Activated CD4-positive, alpha-beta T cell treated with anti-CD3 and anti-CD28 coated beads for 36 hours (primary cell): ENCODE data around the gene CRACR2B. TPM values are rescaled to one million over a fixed set of nuclear protein-coding genes. Genes with fewer than 3 reads are reported as not detected.

Experiments
- ATAC-seq: fragments of 200-7000 bp; cut with Tn5 transposase; one replicate; pipeline ENCODE4 v1.10.0; 2021; ENCODE audit warnings: mild to moderate bottlenecking, moderate library complexity
- CTCF ChIA-PET: fragments of 350-600 bp; sonication (Branson Sonifier 250); formaldehyde crosslinking; loops from one replicate; lab custom pipeline; 2021; ENCODE audit warnings: antibody characterized with exemption; lab: Charles Lee
- POLR2A ChIA-PET: fragments of 350-600 bp; sonication (Branson Sonifier 250); formaldehyde crosslinking; loops from one replicate; lab custom pipeline; 2021; ENCODE audit warnings: antibody characterized with exemption, inconsistent platforms; lab: Charles Lee
- DNase-seq: peaks from one replicate; pipeline ENCODE4 v3.0.0-alpha.2; 2020
- H3K27ac Mint-ChIP-seq: one replicate; pipeline ENCODE4 v1.8.0; 2021; ENCODE audit warnings: mixed read lengths
- H3K27me3 Mint-ChIP-seq: one replicate; pipeline ENCODE4 v1.8.0; 2021; ENCODE audit warnings: mixed read lengths
- H3K36me3 Mint-ChIP-seq: one replicate; pipeline ENCODE4 v1.8.0; 2021; ENCODE audit warnings: low read depth, mixed read lengths
- H3K4me1 Mint-ChIP-seq: one replicate; pipeline ENCODE4 v1.8.0; 2021; ENCODE audit warnings: mixed read lengths
- H3K4me3 Mint-ChIP-seq: one replicate; pipeline ENCODE4 v1.8.0; 2021; ENCODE audit warnings: mild to moderate bottlenecking, moderate library complexity, mixed read lengths
- H3K9me3 Mint-ChIP-seq: one replicate; pipeline ENCODE4 v1.8.0; 2021; ENCODE audit warnings: low read depth, mixed read lengths
- intact Hi-C, 2 experiments: fragments of 100-400 bp; cut with DNase I in 1 of 2; cut with micrococcal nuclease in 1 of 2; formaldehyde crosslinking; loops; one replicate each; pipeline versions ENCODE4 v1.14.2 to v1.15.1; 2022 to 2024; cut with DNase I, micrococcal nuclease
- total RNA-seq, 2 experiments: library from RNA; stranded (reverse); gene quantifications; one replicate each; pipeline ENCODE4 v1.2.3, GENCODE V29; 2021

Gene CRACR2B
- total RNA-seq, 2 experiments from 2014 or later: 0.33 to 0.50 TPM

DNA sequence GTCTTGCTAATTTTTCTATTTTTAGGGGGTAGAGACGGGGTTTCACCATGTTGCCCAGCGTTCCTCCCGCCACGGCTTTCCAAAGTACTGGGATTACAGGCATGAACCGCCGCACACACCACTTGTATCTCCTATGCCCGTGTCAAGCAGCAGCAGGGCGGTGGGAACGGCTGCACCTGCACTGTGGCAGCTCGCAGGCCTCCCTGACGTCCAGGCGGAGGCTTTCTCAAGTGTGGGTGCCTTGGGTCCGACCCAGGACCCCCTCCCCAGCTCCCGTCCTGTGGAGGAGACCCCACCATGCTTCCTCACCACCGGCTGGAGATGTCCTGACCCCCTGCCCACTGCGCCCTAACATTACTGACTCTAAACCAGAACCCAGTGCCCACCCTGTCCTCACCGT, 40.7 kb downstream of the CRACR2B start:
- intact Hi-C loops: no loop called here
- CTCF ChIA-PET: interaction anchor here (0.6 kb wide), 1 partner anchor 913 kb away, joined by 4 read pairs; no protein-coding TSS in a partner anchor
- no peaks in the 10 kb centered on the region for H3K27me3 Mint-ChIP-seq
- no peak for ATAC-seq
- H3K9me3 Mint-ChIP-seq: no peaks in the 10 kb centered on the region
- H3K27ac Mint-ChIP-seq: no peak overlapping the region
- H3K4me3 Mint-ChIP-seq: no peak overlapping the region
- DNase-seq: no peak
- no peaks in the 10 kb centered on the region for H3K4me1 Mint-ChIP-seq
- POLR2A ChIA-PET: no interaction called here
- H3K36me3 Mint-ChIP-seq: peaks cover under 1% of the 10 kb centered on the region

DNA sequence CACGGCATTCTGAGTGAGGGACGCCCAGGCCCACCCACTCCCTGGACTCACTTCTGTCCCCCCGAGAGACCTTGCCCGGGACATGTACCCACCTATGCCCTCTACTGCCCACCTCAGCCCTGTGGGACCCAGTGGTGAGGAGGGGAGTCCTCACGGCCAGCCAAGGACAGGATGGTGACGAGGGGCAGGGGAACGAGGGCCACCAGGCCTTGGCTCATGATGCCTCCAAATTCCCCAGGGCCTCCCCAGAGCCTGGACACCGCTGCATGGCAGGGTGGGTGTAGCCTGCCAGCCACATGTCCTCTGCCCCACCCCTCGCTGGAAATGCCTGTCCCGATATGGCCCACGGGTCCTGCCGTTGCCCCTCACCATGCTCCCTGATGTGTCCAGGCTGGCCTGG, 41.1 kb downstream of the CRACR2B start:
- no peak for ATAC-seq
- H3K4me3 Mint-ChIP-seq: no peak overlapping the region
- H3K9me3 Mint-ChIP-seq: no peaks in the 10 kb centered on the region
- ChIA-PET POLR2A (no interaction called here), CTCF (no interaction called here)
- H3K36me3 Mint-ChIP-seq: peaks cover 4% of the 10 kb centered on the region
- intact Hi-C loops: no loop called here
- H3K27ac Mint-ChIP-seq: no peak overlapping the region
- no peaks in the 10 kb centered on the region for H3K4me1 Mint-ChIP-seq
- DNase-seq: no peak
- H3K27me3 Mint-ChIP-seq: no peaks in the 10 kb centered on the region

GRCh38 chr11:869399-870126, 41.8 kb downstream of the CRACR2B start:
- Mint-ChIP-seq H3K4me1 (no peaks in the 10 kb centered on the region), H3K27ac (no peak overlapping the region), H3K36me3 (peaks cover 7% of the 10 kb centered on the region), H3K27me3 (no peaks in the 10 kb centered on the region), H3K9me3 (no peaks in the 10 kb centered on the region), H3K4me3 (no peak overlapping the region)
- intact Hi-C loops: no loop called here
- ATAC-seq (no peak), DNase-seq (no peak)
- POLR2A ChIA-PET: no interaction called here
- CTCF ChIA-PET: interaction anchor here (0.6 kb wide), 1 partner anchor 22 kb away, joined by 3 read pairs; no protein-coding TSS in a partner anchor

DNA sequence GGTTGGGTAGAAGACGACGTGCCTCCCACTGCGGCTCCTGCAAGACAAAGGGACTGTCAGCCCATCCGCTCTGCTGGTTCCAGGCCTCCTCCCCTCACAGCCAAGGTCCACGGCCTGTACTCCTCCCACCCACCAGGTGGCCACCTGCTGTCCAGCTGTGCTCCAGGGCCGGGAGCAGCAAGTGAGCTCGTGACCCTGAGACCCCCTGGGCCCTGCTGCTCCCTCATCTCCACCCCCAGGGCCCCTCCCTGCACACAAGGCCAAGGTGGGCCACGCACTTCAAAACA, 42.4 kb downstream of the CRACR2B start:
- ChIA-PET POLR2A (no interaction called here), CTCF (interaction anchor here (0.6 kb wide), 1 partner anchor 120 kb away, joined by 3 read pairs; no protein-coding TSS in a partner anchor)
- intact Hi-C loops: no loop called here
- ATAC-seq (no peak), DNase-seq (no peak)
- Mint-ChIP-seq H3K9me3 (no peaks in the 10 kb centered on the region), H3K4me1 (no peaks in the 10 kb centered on the region), H3K36me3 (peaks cover 8% of the 10 kb centered on the region), H3K27me3 (no peaks in the 10 kb centered on the region), H3K4me3 (no peak overlapping the region), H3K27ac (no peak overlapping the region)

- Mint-ChIP-seq H3K36me3 (peaks cover 8% of the 10 kb centered on the region), H3K4me1 (no peaks in the 10 kb centered on the region), H3K27me3 (no peaks in the 10 kb centered on the region), H3K4me3 (no peak overlapping the region), H3K9me3 (no peaks in the 10 kb centered on the region), H3K27ac (no peak overlapping the region)
- DNase-seq (no peak), ATAC-seq (no peak)
- ChIA-PET CTCF (interaction anchor here (0.6 kb wide), 1 partner anchor 121 kb away, joined by 3 read pairs; no protein-coding TSS in a partner anchor), POLR2A (no interaction called here)
- intact Hi-C loops: no loop called here
Measured at GRCh38 chr11:870418-870817, 42.7 kb downstream of the CRACR2B start.

DNA sequence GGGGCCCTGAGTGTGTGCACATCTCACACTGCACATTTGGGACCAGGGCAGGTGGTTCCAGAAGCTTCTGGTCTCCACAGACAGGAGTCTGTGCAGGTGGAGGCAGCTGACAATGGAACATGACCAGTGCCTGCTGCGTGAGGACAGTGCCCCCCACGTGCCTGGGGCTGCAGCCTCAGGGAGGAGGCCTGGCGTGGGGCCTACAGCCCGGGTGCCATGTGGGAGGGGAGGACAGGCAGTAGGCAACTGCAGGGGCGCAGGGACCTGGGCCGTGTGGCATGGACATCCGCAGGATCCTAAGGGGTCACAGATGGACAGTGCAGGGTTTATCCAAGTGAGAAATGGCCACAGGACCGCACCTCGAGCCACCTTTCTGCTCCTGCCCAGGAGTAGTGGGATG, 43.8 kb downstream of the CRACR2B start:
- H3K4me1 Mint-ChIP-seq: no peaks in the 10 kb centered on the region
- CTCF ChIA-PET: no interaction called here
- no peaks in the 10 kb centered on the region for H3K27me3 Mint-ChIP-seq
- intact Hi-C loops: no loop called here
- H3K27ac Mint-ChIP-seq: no peak overlapping the region
- ATAC-seq: no peak
- H3K4me3 Mint-ChIP-seq: no peak overlapping the region
- peaks cover 10% of the 10 kb centered on the region for H3K36me3 Mint-ChIP-seq
- no peaks in the 10 kb centered on the region for H3K9me3 Mint-ChIP-seq
- POLR2A ChIA-PET: no interaction called here
- no peak for DNase-seq

- intact Hi-C loops: no loop called here
- H3K36me3 Mint-ChIP-seq: peaks cover 16% of the 10 kb centered on the region
- ChIA-PET CTCF (no interaction called here), POLR2A (no interaction called here)
- no peaks in the 10 kb centered on the region for H3K9me3 Mint-ChIP-seq
- DNase-seq (no peak), ATAC-seq (no peak)
- H3K27ac Mint-ChIP-seq: no peak overlapping the region
- no peaks in the 10 kb centered on the region for H3K4me1 Mint-ChIP-seq
- H3K27me3 Mint-ChIP-seq: no peaks in the 10 kb centered on the region
- H3K4me3 Mint-ChIP-seq: no peak overlapping the region
Measured at GRCh38 chr11:872799-873198, 45.1 kb downstream of the CRACR2B start.

DNA sequence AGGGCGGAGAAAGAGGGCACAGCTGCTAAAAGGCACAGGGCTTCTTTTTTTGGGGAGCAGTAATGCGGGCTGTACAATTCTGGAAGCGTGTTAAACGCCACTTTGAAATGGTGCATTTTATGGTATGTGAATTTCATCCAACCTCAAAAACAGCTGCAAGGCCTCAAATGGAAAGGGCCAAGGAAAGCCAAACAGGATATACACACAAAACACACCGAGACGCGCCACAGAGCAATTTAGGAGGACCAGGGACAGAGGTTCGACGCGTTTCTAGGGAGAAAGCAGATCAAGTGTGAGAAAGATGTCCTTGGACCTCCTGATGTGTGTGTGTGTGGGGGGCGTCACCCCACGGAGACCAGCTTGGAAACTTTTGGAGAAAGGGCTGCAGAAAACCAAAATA, 46.0 kb downstream of the CRACR2B start:
- POLR2A ChIA-PET: no interaction called here
- Mint-ChIP-seq H3K9me3 (no peaks in the 10 kb centered on the region), H3K4me1 (no peaks in the 10 kb centered on the region), H3K27ac (no peak overlapping the region), H3K4me3 (no peak overlapping the region), H3K36me3 (peaks cover 18% of the 10 kb centered on the region), H3K27me3 (no peaks in the 10 kb centered on the region)
- no peak for ATAC-seq
- intact Hi-C loops: no loop called here
- no peak for DNase-seq
- CTCF ChIA-PET: no interaction called here

GRCh38 chr11:875203-875602, 47.5 kb downstream of the CRACR2B start:
- Mint-ChIP-seq H3K9me3 (no peaks in the 10 kb centered on the region), H3K4me1 (no peaks in the 10 kb centered on the region), H3K27me3 (no peaks in the 10 kb centered on the region), H3K27ac (no peak overlapping the region), H3K4me3 (no peak overlapping the region), H3K36me3 (peaks cover 24% of the 10 kb centered on the region)
- intact Hi-C loops: no loop called here
- ChIA-PET CTCF (no interaction called here), POLR2A (no interaction called here)
- ATAC-seq (no peak), DNase-seq (no peak)

DNA sequence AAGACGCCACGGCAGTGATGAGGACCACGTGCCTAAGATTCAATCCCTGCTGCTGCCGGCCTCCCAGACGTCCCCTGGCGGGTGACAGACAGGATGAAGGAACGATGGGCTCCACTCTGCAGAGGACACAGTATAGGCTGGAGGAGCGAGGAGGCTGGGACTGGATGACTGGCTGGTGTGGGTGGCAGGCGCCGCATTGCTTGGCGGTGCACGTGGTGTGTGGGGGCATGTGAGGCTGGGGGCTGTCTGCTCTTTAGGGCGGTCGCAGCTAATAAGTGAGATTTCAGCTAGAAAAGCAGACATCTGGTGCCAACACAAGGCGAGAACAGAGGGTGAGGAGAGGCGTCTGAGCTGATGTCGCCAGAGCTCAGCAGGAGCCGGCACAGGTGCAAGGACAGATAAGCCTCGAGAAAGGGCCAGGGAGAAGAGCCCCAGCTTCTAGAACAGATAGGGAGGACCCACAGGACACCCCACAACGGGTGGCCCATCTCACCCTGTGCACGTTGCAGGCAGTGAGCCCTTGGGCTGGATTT, 48.1 kb downstream of the CRACR2B start:
- intact Hi-C loops: no loop called here
- no peak for DNase-seq
- H3K27me3 Mint-ChIP-seq: no peaks in the 10 kb centered on the region
- ATAC-seq: no peak
- H3K36me3 Mint-ChIP-seq: peaks cover 28% of the 10 kb centered on the region
- H3K4me3 Mint-ChIP-seq: no peak overlapping the region
- H3K4me1 Mint-ChIP-seq: no peaks in the 10 kb centered on the region
- POLR2A ChIA-PET: interaction anchor here (0.7 kb wide), 1 partner anchor 9 kb away, joined by 3 read pairs; no protein-coding TSS in a partner anchor
- CTCF ChIA-PET: no interaction called here
- no peak overlapping the region for H3K27ac Mint-ChIP-seq
- no peaks in the 10 kb centered on the region for H3K9me3 Mint-ChIP-seq

GRCh38 chr11:876545-876944, 48.8 kb downstream of the CRACR2B start:
- Mint-ChIP-seq H3K4me1 (no peaks in the 10 kb centered on the region), H3K4me3 (no peak overlapping the region), H3K36me3 (peaks cover 29% of the 10 kb centered on the region), H3K9me3 (no peaks in the 10 kb centered on the region), H3K27ac (no peak overlapping the region), H3K27me3 (no peaks in the 10 kb centered on the region)
- no peak for DNase-seq
- no peak for ATAC-seq
- intact Hi-C loops: no loop called here
- CTCF ChIA-PET: no interaction called here
- POLR2A ChIA-PET: interaction anchor here (0.7 kb wide), 1 partner anchor 10 kb away, joined by 3 read pairs; no protein-coding TSS in a partner anchor

DNA sequence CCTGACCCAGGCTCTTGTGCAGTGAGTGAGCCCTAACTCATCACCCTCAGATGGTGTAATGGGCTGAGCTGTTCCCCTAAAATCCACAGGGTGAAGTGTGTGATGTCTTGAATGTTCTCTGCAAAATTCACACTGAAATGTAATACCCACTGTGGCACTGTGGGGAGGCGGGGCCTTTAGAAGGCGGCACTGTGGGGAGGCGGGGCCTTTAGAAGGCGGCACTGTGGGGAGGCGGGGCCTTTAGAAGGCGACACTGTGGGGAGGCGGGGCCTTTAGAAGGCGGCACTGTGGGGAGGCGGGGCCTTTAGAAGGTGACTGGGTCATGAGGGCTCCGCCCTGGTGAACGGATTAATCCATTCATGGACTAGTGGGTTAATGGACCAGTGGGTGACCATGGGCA, 49.8 kb downstream of the CRACR2B start:
- ChIA-PET CTCF (no interaction called here), POLR2A (no interaction called here)
- intact Hi-C loops: no loop called here
- H3K36me3 Mint-ChIP-seq: peaks cover 34% of the 10 kb centered on the region
- peak; percentile 57 for ATAC-seq
- H3K9me3 Mint-ChIP-seq: no peaks in the 10 kb centered on the region
- peak; percentile 61 for DNase-seq
- no peaks in the 10 kb centered on the region for H3K4me1 Mint-ChIP-seq
- H3K27ac Mint-ChIP-seq: no peak overlapping the region
- H3K4me3 Mint-ChIP-seq: no peak overlapping the region
- no peaks in the 10 kb centered on the region for H3K27me3 Mint-ChIP-seq
